Stimulated activated naive CD8-positive, alpha-beta T cell treated with anti-CD3 and anti-CD28 coated beads, Interleukin-15, Interleukin-2, amounts not matched to agents 100 ng/mL and 50 ng/mL, for 24 hours (primary cell): ENCODE measurements around the gene PRR23E.

ENCODE experiments used
- H3K27ac Mint-ChIP-seq: one replicate; pipeline ENCODE4 v1.8.0; 2021; ENCODE audit warnings: mild to moderate bottlenecking, mixed read lengths
- H3K27me3 Mint-ChIP-seq: one replicate; pipeline ENCODE4 v1.8.0; 2021; ENCODE audit warnings: mixed read lengths
- H3K36me3 Mint-ChIP-seq: one replicate; pipeline ENCODE4 v1.8.0; 2021; ENCODE audit warnings: low read depth, mixed read lengths
- H3K4me1 Mint-ChIP-seq: one replicate; pipeline ENCODE4 v1.8.0; 2021; ENCODE audit warnings: low read depth, mixed read lengths
- H3K4me3 Mint-ChIP-seq: one replicate; pipeline ENCODE4 v1.8.0; 2021; ENCODE audit warnings: mild to moderate bottlenecking, mixed read lengths
- H3K9me3 Mint-ChIP-seq: one replicate; pipeline ENCODE4 v1.8.0; 2021; ENCODE audit warnings: mixed read lengths

The PRR23E gene

DNA sequence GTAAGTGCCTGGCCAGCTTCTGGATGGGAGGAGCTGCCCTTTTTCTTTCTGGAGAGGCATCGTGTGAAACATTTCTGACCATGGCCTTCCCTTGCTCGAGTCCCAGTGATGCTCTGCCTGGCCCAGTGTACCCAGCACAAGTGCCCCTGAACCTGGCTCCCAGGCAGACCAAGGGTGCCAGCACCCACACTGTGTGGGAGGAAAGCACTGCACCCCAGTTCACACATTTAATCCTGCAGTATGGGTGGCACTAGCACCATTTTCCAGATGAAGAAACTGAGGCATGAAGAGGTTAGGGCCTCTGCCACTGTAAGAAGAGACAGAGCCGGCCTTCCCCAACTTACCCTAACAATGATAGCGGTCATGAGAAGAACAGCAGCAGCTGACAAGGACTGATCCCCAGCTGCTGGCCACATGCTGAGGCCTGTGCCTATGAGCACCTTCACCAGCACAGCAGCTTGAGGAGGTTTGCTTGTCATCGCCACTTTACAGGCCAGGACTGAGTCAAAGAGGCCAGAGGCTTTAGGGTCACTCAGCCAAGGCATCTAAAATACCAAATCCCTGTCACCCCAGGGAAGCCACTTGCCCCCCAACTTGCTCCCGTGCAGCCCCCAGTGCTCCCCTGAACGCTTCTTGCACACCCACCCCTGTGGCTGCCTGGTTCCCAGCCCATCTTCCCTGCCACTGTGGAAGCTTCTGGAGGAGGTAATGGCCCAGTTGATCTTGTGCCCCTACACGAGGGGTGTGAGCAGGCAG lies 15.0 kb downstream of the PRR23E start:
- H3K27me3 Mint-ChIP-seq: peaks cover 4% of the 10 kb centered on the region
- H3K4me3 Mint-ChIP-seq: no peak overlapping the region
- H3K9me3 Mint-ChIP-seq: peaks cover under 1% of the 10 kb centered on the region
- no peaks in the 10 kb centered on the region for H3K4me1 Mint-ChIP-seq
- H3K36me3 Mint-ChIP-seq: no peaks in the 10 kb centered on the region
- H3K27ac Mint-ChIP-seq: no peak overlapping the region

- Mint-ChIP-seq H3K27ac (no peak overlapping the region), H3K4me1 (no peaks in the 10 kb centered on the region), H3K36me3 (no peaks in the 10 kb centered on the region), H3K9me3 (no peaks in the 10 kb centered on the region), H3K27me3 (peaks cover 7% of the 10 kb centered on the region), H3K4me3 (no peak overlapping the region)
Observed at GRCh38 chr3:127208483-127209100, 15.7 kb downstream of the PRR23E start.

- peaks cover under 1% of the 10 kb centered on the region for H3K4me1 Mint-ChIP-seq
- no peaks in the 10 kb centered on the region for H3K9me3 Mint-ChIP-seq
- no peak overlapping the region for H3K4me3 Mint-ChIP-seq
- H3K27me3 Mint-ChIP-seq: peaks cover 7% of the 10 kb centered on the region
- H3K36me3 Mint-ChIP-seq: no peaks in the 10 kb centered on the region
- no peak overlapping the region for H3K27ac Mint-ChIP-seq
Observed at GRCh38 chr3:127209155-127209839, 16.4 kb downstream of the PRR23E start.

DNA sequence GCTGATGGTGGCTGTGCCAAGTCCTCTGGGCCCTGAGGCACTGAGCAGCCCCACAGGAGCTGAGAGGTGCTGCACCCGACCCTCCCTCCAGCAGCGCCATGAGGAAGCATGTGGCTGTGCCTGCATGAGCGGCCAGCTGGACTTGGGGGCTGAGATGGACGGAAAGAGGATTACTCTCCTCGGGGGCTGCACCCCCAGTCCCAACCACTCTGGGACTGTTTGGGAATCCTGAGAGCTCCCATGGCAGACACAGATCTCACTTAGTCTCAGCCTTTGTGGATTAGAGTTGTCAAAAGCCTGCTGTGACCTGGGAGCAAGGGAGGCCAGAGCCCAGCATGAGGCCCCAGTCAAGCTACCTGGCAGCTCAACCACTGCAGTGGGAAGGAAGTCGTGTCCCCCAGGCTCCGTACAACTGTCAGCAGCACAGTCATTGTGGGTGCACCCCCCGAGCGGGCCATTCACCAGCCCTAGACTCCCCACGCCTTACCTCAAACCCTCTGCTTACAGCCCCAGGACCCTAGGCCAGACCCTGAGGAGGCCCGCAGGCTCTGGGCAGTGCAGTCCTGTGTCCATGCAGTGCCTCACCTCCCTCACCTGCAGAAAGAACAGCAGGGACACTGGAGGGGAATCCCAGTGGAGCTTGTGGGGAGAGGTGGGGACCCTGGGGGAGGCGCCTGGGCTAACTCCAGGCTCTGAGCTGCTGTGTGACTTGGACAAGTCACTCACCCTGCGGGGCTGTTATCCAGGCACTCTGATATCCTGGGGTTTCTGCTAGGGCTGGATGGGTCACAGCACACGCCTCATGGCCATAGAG lies 17.1 kb downstream of the PRR23E start:
- Mint-ChIP-seq H3K36me3 (no peaks in the 10 kb centered on the region), H3K27me3 (peaks cover 14% of the 10 kb centered on the region), H3K27ac (no peak overlapping the region), H3K9me3 (no peaks in the 10 kb centered on the region), H3K4me3 (no peak overlapping the region), H3K4me1 (peaks cover 8% of the 10 kb centered on the region)

DNA sequence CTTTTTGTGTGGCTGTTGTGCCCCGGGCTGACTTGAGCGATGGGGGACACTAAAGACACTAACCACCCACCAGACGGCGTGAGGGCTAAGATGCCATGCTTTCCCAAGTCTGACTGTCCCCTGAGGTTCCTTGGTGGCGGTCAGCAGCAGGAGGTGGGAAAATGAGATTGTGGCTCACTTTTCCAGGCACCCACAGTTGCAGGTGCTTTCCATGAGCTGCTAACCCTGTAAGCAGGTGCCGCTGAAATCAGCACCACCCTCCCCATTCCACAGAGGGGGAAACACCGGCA lies 17.7 kb downstream of the PRR23E start:
- Mint-ChIP-seq H3K9me3 (no peaks in the 10 kb centered on the region), H3K36me3 (no peaks in the 10 kb centered on the region), H3K4me3 (no peak overlapping the region), H3K27me3 (peaks cover 18% of the 10 kb centered on the region), H3K4me1 (peaks cover 13% of the 10 kb centered on the region), H3K27ac (no peak overlapping the region)

DNA sequence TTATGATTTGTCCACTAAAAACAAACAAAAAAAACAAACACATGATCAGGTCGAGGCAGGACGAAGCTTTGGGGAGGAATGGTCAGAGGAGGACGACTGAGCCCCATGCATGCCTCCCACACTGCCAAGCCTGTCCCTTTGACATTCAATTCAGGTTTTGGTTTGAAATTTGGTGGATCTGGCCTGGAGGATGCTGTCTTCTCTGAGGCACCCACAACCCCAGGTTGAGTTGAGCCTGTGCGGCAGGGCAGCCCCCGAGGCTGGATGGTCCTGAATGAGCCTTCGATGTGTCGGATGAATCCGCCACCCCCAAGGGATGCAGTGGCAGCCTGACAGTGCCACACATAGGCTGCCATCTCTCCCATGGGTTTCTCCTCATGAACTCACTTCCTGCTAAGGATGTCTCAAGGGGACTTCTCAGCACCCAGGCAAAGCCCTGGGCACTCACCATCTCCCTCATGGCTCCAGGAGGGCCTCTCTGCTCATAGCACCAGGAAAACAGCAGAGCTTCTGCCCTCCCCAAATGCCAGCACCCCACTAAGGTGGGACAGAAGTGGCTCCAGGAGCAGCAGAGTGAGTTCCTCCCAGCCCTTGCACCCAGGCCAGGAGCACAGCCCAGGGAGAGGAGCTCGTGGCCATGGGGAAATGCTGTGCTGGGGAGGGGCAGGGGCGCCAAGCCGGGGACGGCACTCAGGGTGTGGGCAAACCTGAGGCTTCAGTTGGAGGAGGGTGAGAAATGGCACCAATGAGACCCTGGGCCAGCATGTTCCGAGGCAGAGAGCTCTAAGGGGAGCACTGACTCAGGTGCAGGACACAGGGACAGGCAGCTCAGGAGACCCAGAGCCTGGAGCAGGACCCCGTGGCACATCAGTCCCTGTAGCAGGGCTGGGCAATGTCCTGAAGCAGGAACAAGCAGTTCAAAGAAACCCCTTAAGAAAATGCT lies 18.5 kb downstream of the PRR23E start:
- Mint-ChIP-seq H3K27me3 (peaks cover 18% of the 10 kb centered on the region), H3K9me3 (no peaks in the 10 kb centered on the region), H3K4me3 (no peak overlapping the region), H3K27ac (no peak overlapping the region), H3K4me1 (peaks cover 19% of the 10 kb centered on the region), H3K36me3 (no peaks in the 10 kb centered on the region)

GRCh38 chr3:127212231-127212630 lies 19.3 kb downstream of the PRR23E start:
- Mint-ChIP-seq H3K36me3 (no peaks in the 10 kb centered on the region), H3K4me1 (peaks cover 19% of the 10 kb centered on the region), H3K9me3 (no peaks in the 10 kb centered on the region), H3K27me3 (peaks cover 18% of the 10 kb centered on the region), H3K4me3 (no peak overlapping the region), H3K27ac (no peak overlapping the region)

GRCh38 chr3:127212711-127213110 lies 19.8 kb downstream of the PRR23E start:
- Mint-ChIP-seq H3K4me3 (no peak overlapping the region), H3K9me3 (no peaks in the 10 kb centered on the region), H3K27ac (no peak overlapping the region), H3K27me3 (peaks cover 18% of the 10 kb centered on the region), H3K4me1 (peaks cover 19% of the 10 kb centered on the region), H3K36me3 (no peaks in the 10 kb centered on the region)

DNA sequence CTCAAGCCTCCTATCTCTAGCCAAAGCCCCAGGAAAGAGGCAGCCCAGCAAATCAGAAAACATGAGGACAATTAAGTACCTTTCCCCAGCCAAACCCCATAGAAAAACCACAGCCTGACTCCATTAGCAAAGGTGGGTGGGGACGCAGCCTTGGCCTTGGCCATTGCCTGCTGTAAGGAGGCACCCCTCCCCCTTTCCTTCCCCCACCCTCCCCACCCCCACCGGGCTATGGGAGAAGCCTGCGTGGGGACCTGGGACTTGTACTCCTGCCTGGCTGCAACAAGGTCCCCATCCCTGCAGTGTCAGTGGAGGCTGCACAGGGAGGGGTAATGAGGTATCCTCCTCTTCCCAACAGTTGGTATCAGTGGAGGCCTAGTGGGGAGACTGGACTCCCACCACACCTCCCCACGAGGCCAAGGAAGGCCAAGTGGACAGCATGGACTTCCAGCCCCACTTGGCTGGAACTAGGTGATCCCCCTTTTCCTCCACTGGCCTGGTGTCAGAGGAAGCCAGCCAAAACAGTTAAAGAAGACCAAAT lies 20.5 kb downstream of the PRR23E start:
- H3K4me1 Mint-ChIP-seq: peaks cover 19% of the 10 kb centered on the region

GRCh38 chr3:127214975-127215374 lies 22.0 kb downstream of the PRR23E start:
- H3K4me1 Mint-ChIP-seq: peaks cover 19% of the 10 kb centered on the region
- no peaks in the 10 kb centered on the region for H3K36me3 Mint-ChIP-seq
- H3K4me3 Mint-ChIP-seq: no peak overlapping the region
- H3K27me3 Mint-ChIP-seq: peaks cover 18% of the 10 kb centered on the region
- H3K27ac Mint-ChIP-seq: no peak overlapping the region
- H3K9me3 Mint-ChIP-seq: no peaks in the 10 kb centered on the region

More for the DNA sequence above, 20.5 kb downstream of the PRR23E start:
- peaks cover 18% of the 10 kb centered on the region for H3K27me3 Mint-ChIP-seq
- no peaks in the 10 kb centered on the region for H3K36me3 Mint-ChIP-seq
- H3K27ac Mint-ChIP-seq: no peak overlapping the region
- H3K4me3 Mint-ChIP-seq: no peak overlapping the region
- H3K9me3 Mint-ChIP-seq: no peaks in the 10 kb centered on the region

DNA sequence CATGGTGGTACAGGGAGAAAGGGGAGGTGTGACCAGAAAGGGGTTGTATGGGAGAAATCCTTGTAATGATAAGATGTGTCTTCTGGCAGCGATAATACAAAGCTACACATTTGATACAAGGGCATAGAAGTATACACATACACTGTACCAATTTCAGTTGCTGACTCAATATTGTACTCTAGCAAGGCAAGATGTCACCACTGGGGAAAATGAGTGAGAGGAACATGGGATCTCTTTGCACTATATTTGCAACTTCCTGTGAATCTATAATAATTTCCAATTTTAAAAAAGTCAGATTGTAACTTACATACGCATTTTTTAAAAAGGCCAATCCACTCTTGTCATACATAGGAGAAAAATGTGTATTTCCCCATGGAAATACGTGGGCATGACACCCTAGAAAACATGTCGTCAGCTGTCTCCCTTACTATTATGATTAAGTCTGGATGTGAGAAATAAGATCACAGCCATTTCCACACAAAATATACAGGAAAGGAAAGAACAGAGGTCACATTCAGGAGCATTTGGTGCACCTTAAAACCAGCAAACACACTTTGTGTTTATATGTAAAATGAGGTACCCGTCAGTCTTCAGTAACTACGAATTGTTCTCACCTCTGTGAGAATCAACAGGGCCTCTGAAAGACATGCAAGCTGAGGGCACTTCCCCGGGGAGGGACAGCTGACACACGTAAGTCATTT lies 22.9 kb downstream of the PRR23E start:
- H3K27me3 Mint-ChIP-seq: peaks cover 18% of the 10 kb centered on the region
- no peaks in the 10 kb centered on the region for H3K9me3 Mint-ChIP-seq
- H3K4me3 Mint-ChIP-seq: no peak overlapping the region
- no peaks in the 10 kb centered on the region for H3K36me3 Mint-ChIP-seq
- no peak overlapping the region for H3K27ac Mint-ChIP-seq
- H3K4me1 Mint-ChIP-seq: peaks cover 25% of the 10 kb centered on the region

DNA sequence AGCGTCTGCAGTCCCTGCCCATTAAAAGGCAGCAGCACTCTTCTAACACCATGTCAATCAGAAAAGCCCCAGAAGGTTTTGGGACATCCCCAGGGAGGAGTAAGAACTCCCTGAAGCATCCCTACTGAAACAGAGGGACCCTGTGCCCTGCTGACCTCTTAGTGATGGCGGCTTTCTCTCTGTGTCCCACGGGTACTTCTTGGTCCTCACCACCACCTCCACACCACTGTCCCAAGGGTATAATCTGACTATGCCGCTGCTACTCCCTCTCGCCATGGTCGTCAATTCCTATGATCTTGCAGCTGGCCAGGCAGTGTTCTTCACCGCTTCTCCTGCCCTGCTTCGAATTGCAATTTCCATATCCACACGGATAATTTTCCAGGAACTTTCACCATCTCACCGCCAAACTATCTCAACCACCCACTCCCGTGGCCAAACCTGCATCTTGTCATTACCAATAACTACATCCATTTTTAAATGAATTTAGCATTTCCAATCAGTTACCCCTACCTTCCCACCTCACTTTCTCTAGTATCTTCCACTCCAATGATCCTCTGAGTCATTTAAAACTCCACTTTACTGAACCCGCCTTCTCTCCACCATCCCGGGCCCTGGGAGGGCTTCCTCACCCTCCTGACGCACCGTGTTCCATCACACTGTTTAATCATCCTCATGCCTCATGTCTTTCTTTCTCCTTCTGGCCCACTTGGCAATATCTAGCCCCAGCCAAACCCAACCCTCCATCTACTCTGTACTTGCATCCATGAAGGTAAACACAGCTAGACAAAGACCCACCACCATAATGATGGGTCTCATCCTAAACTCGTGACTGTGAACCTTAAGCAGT lies 23.7 kb downstream of the PRR23E start:
- no peaks in the 10 kb centered on the region for H3K36me3 Mint-ChIP-seq
- H3K4me1 Mint-ChIP-seq: peaks cover 25% of the 10 kb centered on the region
- H3K27me3 Mint-ChIP-seq: peaks cover 18% of the 10 kb centered on the region
- no peak overlapping the region for H3K4me3 Mint-ChIP-seq
- H3K27ac Mint-ChIP-seq: no peak overlapping the region
- no peaks in the 10 kb centered on the region for H3K9me3 Mint-ChIP-seq
